ENCODE results near the gene SH2B3. TPM values are rescaled to one million over a fixed set of nuclear protein-coding genes. Genes with fewer than 3 reads are reported as not detected.

SH2B3 gene
- total RNA-seq, 1 donor from 2014 or later, result 93.7 TPM

DNA sequence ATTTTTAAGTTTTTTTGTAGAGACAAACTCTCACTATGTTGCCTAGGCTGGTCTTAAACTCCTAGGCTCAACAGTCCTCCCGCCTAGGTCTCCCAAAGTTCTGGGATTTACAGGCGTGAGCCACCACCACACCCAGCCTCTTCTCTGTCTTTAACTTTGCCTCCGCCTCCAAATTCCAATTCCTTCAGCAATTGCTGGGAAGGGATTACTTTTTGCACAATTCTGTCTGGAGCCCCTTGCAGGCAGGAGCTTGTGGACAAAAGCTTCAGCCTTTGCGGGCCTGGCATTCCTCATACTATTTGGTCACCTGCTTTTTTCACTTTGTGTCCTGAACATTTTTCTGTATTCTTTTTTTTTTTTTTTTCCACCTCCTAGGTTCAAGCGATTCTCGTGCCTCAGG, 26.0 kb downstream of the SH2B3 start:
- peaks cover 68% of the 10 kb centered on the region for H3K4me1 Mint-ChIP-seq (ENCODE audit: unreplicated experiment)
- H3K27ac Mint-ChIP-seq (ENCODE audit: unreplicated experiment), result peak overlapping the region; percentile 90
- peaks cover 11% of the 10 kb centered on the region for H3K27me3 Mint-ChIP-seq (ENCODE audit: unreplicated experiment)
- H3K4me3 Mint-ChIP-seq (ENCODE audit: unreplicated experiment), result peak overlapping the region; percentile 82
- TF ChIP-seq CTCF (IDR thresholded peaks at IDR 0.05; ENCODE audit: unreplicated experiment), result no peak
- H3K9me3 Mint-ChIP-seq (ENCODE audit: unreplicated experiment), result no peaks in the 10 kb centered on the region
- DNase-seq (ENCODE audit: low spot score), result no peak
- H3K36me3 Mint-ChIP-seq (ENCODE audit: low read depth, unreplicated experiment), result peaks cover 14% of the 10 kb centered on the region

GRCh38 chr12:111434049-111434448, 28.3 kb downstream of the SH2B3 start:
- peak overlapping the region; percentile 5 for H3K4me3 Mint-ChIP-seq (ENCODE audit: unreplicated experiment)
- no peak for TF ChIP-seq CTCF (IDR thresholded peaks at IDR 0.05; ENCODE audit: unreplicated experiment)
- H3K4me1 Mint-ChIP-seq (ENCODE audit: unreplicated experiment), result peaks cover 77% of the 10 kb centered on the region
- peak overlapping the region; percentile 84 for H3K27ac Mint-ChIP-seq (ENCODE audit: unreplicated experiment)
- DNase-seq (ENCODE audit: low spot score), result no peak
- H3K9me3 Mint-ChIP-seq (ENCODE audit: unreplicated experiment), result no peaks in the 10 kb centered on the region
- H3K27me3 Mint-ChIP-seq (ENCODE audit: unreplicated experiment), result peaks cover 16% of the 10 kb centered on the region
- peaks cover 23% of the 10 kb centered on the region for H3K36me3 Mint-ChIP-seq (ENCODE audit: low read depth, unreplicated experiment)

- DNase-seq (ENCODE audit: low spot score), result peak; percentile 3
- peak overlapping the region; percentile 5 for H3K4me3 Mint-ChIP-seq (ENCODE audit: unreplicated experiment)
- peaks cover 16% of the 10 kb centered on the region for H3K27me3 Mint-ChIP-seq (ENCODE audit: unreplicated experiment)
- no peak for TF ChIP-seq CTCF (IDR thresholded peaks at IDR 0.05; ENCODE audit: unreplicated experiment)
- H3K36me3 Mint-ChIP-seq (ENCODE audit: low read depth, unreplicated experiment), result peaks cover 23% of the 10 kb centered on the region
- peaks cover 73% of the 10 kb centered on the region for H3K4me1 Mint-ChIP-seq (ENCODE audit: unreplicated experiment)
- no peaks in the 10 kb centered on the region for H3K9me3 Mint-ChIP-seq (ENCODE audit: unreplicated experiment)
- H3K27ac Mint-ChIP-seq (ENCODE audit: unreplicated experiment), result peak overlapping the region; percentile 84
These were observed 29.1 kb downstream of the SH2B3 start for GRCh38 chr12:111434680-111435338.

DNA sequence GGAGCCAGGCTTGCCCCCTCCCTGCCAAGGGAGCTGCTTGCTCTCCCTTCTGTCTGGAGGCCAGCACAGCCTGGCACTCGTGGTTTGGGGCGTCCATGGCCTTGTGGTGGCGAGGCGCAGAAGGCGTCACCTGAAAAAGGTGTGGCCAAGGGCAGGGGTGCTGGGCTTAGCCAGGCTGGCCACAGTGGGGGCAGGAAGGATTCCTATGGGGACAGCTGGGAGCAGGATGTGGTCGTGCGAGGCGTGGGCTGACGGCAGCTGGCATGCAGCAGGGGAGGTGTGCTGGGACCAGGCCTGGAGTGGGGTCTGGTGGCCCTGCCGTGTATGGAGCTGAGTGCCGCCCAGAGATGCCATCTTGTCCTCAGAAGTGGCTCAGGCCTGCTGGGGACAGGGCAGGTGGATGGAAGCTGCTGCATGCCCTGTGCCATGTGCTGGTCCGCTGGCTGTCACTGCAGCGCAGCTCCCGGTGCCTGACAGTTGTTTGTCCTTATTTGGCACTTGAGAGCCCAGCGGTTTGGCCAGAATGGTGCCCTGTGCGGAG, 30.0 kb downstream of the SH2B3 start:
- TF ChIP-seq CTCF (IDR thresholded peaks at IDR 0.05; ENCODE audit: unreplicated experiment), result no peak
- Mint-ChIP-seq H3K36me3 (ENCODE audit: low read depth, unreplicated experiment) (peaks cover 32% of the 10 kb centered on the region), H3K27ac (ENCODE audit: unreplicated experiment) (peak overlapping the region; percentile 57), H3K9me3 (ENCODE audit: unreplicated experiment) (no peaks in the 10 kb centered on the region), H3K4me1 (ENCODE audit: unreplicated experiment) (peaks cover 75% of the 10 kb centered on the region), H3K4me3 (ENCODE audit: unreplicated experiment) (no peak overlapping the region), H3K27me3 (ENCODE audit: unreplicated experiment) (peaks cover 16% of the 10 kb centered on the region)
- peak; percentile 4 for DNase-seq (ENCODE audit: low spot score)

DNA sequence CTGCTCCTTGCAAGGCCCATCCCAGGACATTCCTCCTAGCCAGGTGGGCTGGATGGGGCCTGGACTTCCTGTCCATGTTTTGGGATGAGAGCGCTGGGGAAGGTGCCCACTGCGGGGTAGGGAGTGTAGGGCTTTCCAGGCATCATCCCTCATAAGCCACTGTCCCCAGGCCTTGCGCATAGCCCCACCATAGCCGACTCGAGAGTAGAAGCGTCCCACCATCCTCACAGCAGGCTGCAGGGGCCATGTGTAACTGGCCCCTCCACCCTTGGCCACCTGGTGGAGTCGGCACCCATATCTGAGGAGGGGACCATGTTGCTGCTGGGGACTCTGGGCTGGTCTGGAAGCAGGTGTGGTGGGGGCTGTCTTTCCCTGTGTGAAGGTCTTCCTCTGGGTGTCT, 30.5 kb downstream of the SH2B3 start:
- no peaks in the 10 kb centered on the region for H3K9me3 Mint-ChIP-seq (ENCODE audit: unreplicated experiment)
- TF ChIP-seq CTCF (IDR thresholded peaks at IDR 0.05; ENCODE audit: unreplicated experiment), result no peak
- H3K27me3 Mint-ChIP-seq (ENCODE audit: unreplicated experiment), result peaks cover 14% of the 10 kb centered on the region
- peak; percentile 3 for DNase-seq (ENCODE audit: low spot score)
- H3K27ac Mint-ChIP-seq (ENCODE audit: unreplicated experiment), result peak overlapping the region; percentile 57
- peaks cover 76% of the 10 kb centered on the region for H3K4me1 Mint-ChIP-seq (ENCODE audit: unreplicated experiment)
- peak overlapping the region; percentile 71 for H3K4me3 Mint-ChIP-seq (ENCODE audit: unreplicated experiment)
- H3K36me3 Mint-ChIP-seq (ENCODE audit: low read depth, unreplicated experiment), result peaks cover 37% of the 10 kb centered on the region
